ENCODE data around the gene DNAJC13. TPM values are rescaled to one million over a fixed set of nuclear protein-coding genes. Genes with fewer than 3 reads are reported as not detected.

Gene DNAJC13
- polyA plus RNA-seq, 1 donor, result 43.4 TPM

GRCh38 chr3:132405188-132405587 lies 12.1 kb upstream of the DNAJC13 start:
- no peaks in the 10 kb centered on the region for H3K36me3 ChIP-seq (ENCODE audit: control insufficient read depth, insufficient read depth, low read length)
- no peaks in the 10 kb centered on the region for H3K27me3 ChIP-seq (ENCODE audit: control insufficient read depth, insufficient read depth, low read length)
- no peak overlapping the region for H3K4me3 ChIP-seq (ENCODE audit: low read length)
- H3K4me1 ChIP-seq (ENCODE audit: control insufficient read depth, insufficient read depth, low read length), result no peaks in the 10 kb centered on the region
- DNase-seq, result no peak
- H3K27ac ChIP-seq (ENCODE audit: low read length), result no peak overlapping the region
- 80% methylated on average over 1 of the region's 1 CpG for WGBS (ENCODE audit: insufficient coverage, low lambda C conversion rate)
- no peaks in the 10 kb centered on the region for H3K9me3 ChIP-seq (ENCODE audit: control insufficient read depth, low read depth, low read length)

GRCh38 chr3:132405609-132406299 lies 11.5 kb upstream of the DNAJC13 start:
- H3K4me1 ChIP-seq (ENCODE audit: control insufficient read depth, insufficient read depth, low read length), result no peaks in the 10 kb centered on the region
- H3K4me3 ChIP-seq (ENCODE audit: low read length), result no peak overlapping the region
- no peaks in the 10 kb centered on the region for H3K27me3 ChIP-seq (ENCODE audit: control insufficient read depth, insufficient read depth, low read length)
- H3K27ac ChIP-seq (ENCODE audit: low read length), result no peak overlapping the region
- 83% methylated on average over 1 of the region's 4 CpGs for WGBS (ENCODE audit: insufficient coverage, low lambda C conversion rate)
- H3K36me3 ChIP-seq (ENCODE audit: control insufficient read depth, insufficient read depth, low read length), result no peaks in the 10 kb centered on the region
- DNase-seq, result no peak
- H3K9me3 ChIP-seq (ENCODE audit: control insufficient read depth, low read depth, low read length), result no peaks in the 10 kb centered on the region

GRCh38 chr3:132406587-132406986 lies 10.7 kb upstream of the DNAJC13 start:
- H3K27me3 ChIP-seq (ENCODE audit: control insufficient read depth, insufficient read depth, low read length), result no peaks in the 10 kb centered on the region
- no peaks in the 10 kb centered on the region for H3K4me1 ChIP-seq (ENCODE audit: control insufficient read depth, insufficient read depth, low read length)
- 100% methylated on average over 2 of the region's 2 CpGs for WGBS (ENCODE audit: insufficient coverage, low lambda C conversion rate)
- no peaks in the 10 kb centered on the region for H3K9me3 ChIP-seq (ENCODE audit: control insufficient read depth, low read depth, low read length)
- H3K4me3 ChIP-seq (ENCODE audit: low read length), result no peak overlapping the region
- no peaks in the 10 kb centered on the region for H3K36me3 ChIP-seq (ENCODE audit: control insufficient read depth, insufficient read depth, low read length)
- DNase-seq, result no peak
- no peak overlapping the region for H3K27ac ChIP-seq (ENCODE audit: low read length)

- H3K4me3 ChIP-seq (ENCODE audit: low read length), result no peak overlapping the region
- no peaks in the 10 kb centered on the region for H3K36me3 ChIP-seq (ENCODE audit: control insufficient read depth, insufficient read depth, low read length)
- DNase-seq, result no peak
- no peaks in the 10 kb centered on the region for H3K4me1 ChIP-seq (ENCODE audit: control insufficient read depth, insufficient read depth, low read length)
- H3K9me3 ChIP-seq (ENCODE audit: control insufficient read depth, low read depth, low read length), result no peaks in the 10 kb centered on the region
- H3K27me3 ChIP-seq (ENCODE audit: control insufficient read depth, insufficient read depth, low read length), result no peaks in the 10 kb centered on the region
- 100% methylated on average over 1 of the region's 2 CpGs for WGBS (ENCODE audit: insufficient coverage, low lambda C conversion rate)
- H3K27ac ChIP-seq (ENCODE audit: low read length), result no peak overlapping the region
These were observed 10.3 kb upstream of the DNAJC13 start for GRCh38 chr3:132407025-132407424.

DNA sequence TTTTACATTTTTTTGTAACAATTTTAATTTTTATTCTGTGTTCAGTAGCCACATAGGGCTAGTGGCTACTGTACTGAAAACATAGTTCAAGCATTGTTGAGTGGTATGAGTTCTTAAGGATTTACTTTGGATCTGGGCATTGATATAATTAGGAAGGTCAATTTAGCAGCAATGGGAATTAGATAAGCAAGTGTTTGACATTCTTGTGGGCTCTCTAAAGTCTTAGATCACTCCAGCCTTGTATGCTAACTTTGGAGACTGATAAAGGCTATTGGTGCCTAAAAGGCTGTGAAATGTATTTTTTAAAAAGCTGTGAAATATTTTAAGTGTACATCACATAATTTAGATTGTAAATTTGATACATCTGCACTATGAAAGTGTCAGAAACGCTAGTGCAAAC lies 2.5 kb upstream of the DNAJC13 start:
- no peaks in the 10 kb centered on the region for H3K36me3 ChIP-seq (ENCODE audit: control insufficient read depth, insufficient read depth, low read length)
- no peak for DNase-seq
- WGBS (ENCODE audit: insufficient coverage, low lambda C conversion rate), result 80% methylated on average over 1 of the region's 1 CpG
- H3K4me3 ChIP-seq (ENCODE audit: low read length), result no peak overlapping the region
- peaks cover 7% of the 10 kb centered on the region for H3K4me1 ChIP-seq (ENCODE audit: control insufficient read depth, insufficient read depth, low read length)
- H3K27me3 ChIP-seq (ENCODE audit: control insufficient read depth, insufficient read depth, low read length), result no peaks in the 10 kb centered on the region
- no peak overlapping the region for H3K27ac ChIP-seq (ENCODE audit: low read length)
- H3K9me3 ChIP-seq (ENCODE audit: control insufficient read depth, low read depth, low read length), result no peaks in the 10 kb centered on the region

- H3K4me1 ChIP-seq (ENCODE audit: control insufficient read depth, insufficient read depth, low read length), result peaks cover 14% of the 10 kb centered on the region
- no peaks in the 10 kb centered on the region for H3K27me3 ChIP-seq (ENCODE audit: control insufficient read depth, insufficient read depth, low read length)
- peaks cover 7% of the 10 kb centered on the region for H3K36me3 ChIP-seq (ENCODE audit: control insufficient read depth, insufficient read depth, low read length)
- DNase-seq, result peak; percentile 21 to 63
- no peak overlapping the region for H3K4me3 ChIP-seq (ENCODE audit: low read length)
- H3K27ac ChIP-seq (ENCODE audit: low read length), result peak overlapping the region; percentile 100
- WGBS (ENCODE audit: insufficient coverage, low lambda C conversion rate), result 25% methylated on average over 1 of the region's 4 CpGs
- H3K9me3 ChIP-seq (ENCODE audit: control insufficient read depth, low read depth, low read length), result no peaks in the 10 kb centered on the region
These were observed 1.1 kb upstream of the DNAJC13 start for GRCh38 chr3:132416161-132416560.

GRCh38 chr3:132417695-132418411 lies 551 bp downstream of the DNAJC13 start:
- Histone ChIP-seq H3K27me3 (ENCODE audit: control insufficient read depth, insufficient read depth, low read length) (no peaks in the 10 kb centered on the region), H3K27ac (ENCODE audit: low read length) (peak overlapping the region; percentile 100), H3K9me3 (ENCODE audit: control insufficient read depth, low read depth, low read length) (no peaks in the 10 kb centered on the region), H3K36me3 (ENCODE audit: control insufficient read depth, insufficient read depth, low read length) (peaks cover 7% of the 10 kb centered on the region), H3K4me1 (ENCODE audit: control insufficient read depth, insufficient read depth, low read length) (peaks cover 25% of the 10 kb centered on the region), H3K4me3 (ENCODE audit: low read length) (peak overlapping the region; percentile 99)
- 0% methylated on average over 2 of the region's 28 CpGs for WGBS (ENCODE audit: insufficient coverage, low lambda C conversion rate)
- peak; percentile 56 to 81 for DNase-seq

DNA sequence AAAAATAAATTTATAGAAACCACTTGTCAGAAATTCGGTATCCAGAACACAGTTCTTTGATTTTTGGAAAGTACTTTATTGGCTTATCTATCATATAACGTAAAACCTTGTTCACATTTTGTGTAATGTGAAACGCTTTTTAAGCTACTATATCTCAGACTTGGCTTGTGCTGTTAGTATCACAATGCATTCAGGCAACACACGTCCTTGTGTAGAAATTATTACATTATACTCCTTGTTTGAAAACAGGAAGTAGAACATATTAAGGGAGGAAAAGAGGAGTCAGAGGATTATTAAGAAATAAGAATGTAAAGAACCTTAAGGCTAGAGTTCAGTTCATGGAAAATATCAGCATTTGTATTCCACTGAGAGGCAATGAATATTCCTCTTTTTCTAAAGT lies 1.6 kb downstream of the DNAJC13 start:
- peaks cover 7% of the 10 kb centered on the region for H3K36me3 ChIP-seq (ENCODE audit: control insufficient read depth, insufficient read depth, low read length)
- no peaks in the 10 kb centered on the region for H3K9me3 ChIP-seq (ENCODE audit: control insufficient read depth, low read depth, low read length)
- H3K4me1 ChIP-seq (ENCODE audit: control insufficient read depth, insufficient read depth, low read length), result peaks cover 27% of the 10 kb centered on the region
- H3K27me3 ChIP-seq (ENCODE audit: control insufficient read depth, insufficient read depth, low read length), result no peaks in the 10 kb centered on the region
- 0% methylated on average over 3 of the region's 4 CpGs for WGBS (ENCODE audit: insufficient coverage, low lambda C conversion rate)
- peak overlapping the region; percentile 100 for H3K27ac ChIP-seq (ENCODE audit: low read length)
- DNase-seq, result no peak
- H3K4me3 ChIP-seq (ENCODE audit: low read length), result peak overlapping the region; percentile 99

DNA sequence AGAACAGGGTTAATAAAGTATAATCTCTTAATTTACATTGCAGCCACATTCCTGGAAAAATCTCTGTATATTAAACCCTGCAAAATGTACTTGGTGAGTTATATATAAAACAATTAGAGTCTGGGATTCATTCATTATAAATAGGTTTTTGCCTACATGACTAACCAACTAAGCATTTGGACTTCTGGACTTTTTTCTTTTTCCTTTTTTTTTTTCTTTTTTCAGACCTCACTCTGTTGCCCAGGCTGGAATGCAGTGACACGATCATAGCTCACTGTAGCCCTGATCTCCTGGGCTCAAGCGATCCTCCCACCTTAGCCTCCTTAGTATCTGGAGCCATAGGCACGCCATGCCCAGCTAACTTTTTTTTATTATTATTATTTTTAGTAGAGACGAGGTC lies 4.5 kb downstream of the DNAJC13 start:
- Histone ChIP-seq H3K36me3 (ENCODE audit: control insufficient read depth, insufficient read depth, low read length) (peaks cover 7% of the 10 kb centered on the region), H3K27ac (ENCODE audit: low read length) (peak overlapping the region; percentile 62), H3K27me3 (ENCODE audit: control insufficient read depth, insufficient read depth, low read length) (no peaks in the 10 kb centered on the region), H3K4me1 (ENCODE audit: control insufficient read depth, insufficient read depth, low read length) (peaks cover 21% of the 10 kb centered on the region), H3K4me3 (ENCODE audit: low read length) (no peak overlapping the region), H3K9me3 (ENCODE audit: control insufficient read depth, low read depth, low read length) (no peaks in the 10 kb centered on the region)
- no CpG with 5 or more reads among the region's 4 CpGs for WGBS (ENCODE audit: insufficient coverage, low lambda C conversion rate)
- DNase-seq, result peak; percentile 14 to 35

DNA sequence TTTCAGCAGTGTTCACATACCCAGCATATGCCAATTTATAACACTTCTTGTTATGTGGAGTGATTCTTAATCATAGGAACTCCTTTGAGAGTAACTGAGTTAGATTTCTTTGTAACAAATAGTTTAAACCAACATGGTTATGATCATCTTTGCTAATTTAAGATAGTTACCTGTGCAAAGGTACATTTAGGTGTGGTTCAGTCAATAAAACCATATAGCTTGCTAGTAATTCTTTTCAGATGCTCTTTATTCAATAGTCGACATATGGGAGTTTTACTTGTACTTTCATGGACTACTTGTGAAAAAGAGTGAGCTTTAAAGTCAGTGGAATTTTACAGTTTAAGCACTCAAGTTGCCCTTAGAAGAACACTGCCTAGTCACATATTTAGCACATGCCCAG lies 5.2 kb downstream of the DNAJC13 start:
- no peak overlapping the region for H3K4me3 ChIP-seq (ENCODE audit: low read length)
- no peaks in the 10 kb centered on the region for H3K9me3 ChIP-seq (ENCODE audit: control insufficient read depth, low read depth, low read length)
- no CpG with 5 or more reads among the region's 1 CpG for WGBS (ENCODE audit: insufficient coverage, low lambda C conversion rate)
- H3K27ac ChIP-seq (ENCODE audit: low read length), result peak overlapping the region; percentile 62
- peaks cover 7% of the 10 kb centered on the region for H3K36me3 ChIP-seq (ENCODE audit: control insufficient read depth, insufficient read depth, low read length)
- no peaks in the 10 kb centered on the region for H3K27me3 ChIP-seq (ENCODE audit: control insufficient read depth, insufficient read depth, low read length)
- no peak for DNase-seq
- H3K4me1 ChIP-seq (ENCODE audit: control insufficient read depth, insufficient read depth, low read length), result peaks cover 21% of the 10 kb centered on the region
